IPS-15b (cell line): ENCODE results near the gene LMTK2.

Experiments
- H3K27me3 ChIP-seq: one replicate; pipeline ENCODE4 v1.6.1; 2013; ENCODE audit warnings: low read length; ENCODE audit not compliant: control insufficient read depth, insufficient read depth
- H3K36me3 ChIP-seq: one replicate; pipeline ENCODE4 v1.6.1; 2013; ENCODE audit warnings: low read length; ENCODE audit not compliant: control insufficient read depth, insufficient read depth
- H3K4me1 ChIP-seq: one replicate; pipeline ENCODE4 v1.6.1; 2013; ENCODE audit warnings: mild to moderate bottlenecking, low read length; ENCODE audit not compliant: control insufficient read depth, insufficient read depth
- H3K4me3 ChIP-seq: one replicate; pipeline ENCODE4 v1.5.1; 2013; ENCODE audit warnings: low read depth, low read length
- H3K9ac ChIP-seq: one replicate; pipeline ENCODE4 v1.6.1; 2013; ENCODE audit warnings: low read depth, mild to moderate bottlenecking, low read length
- H3K9me3 ChIP-seq: one replicate; pipeline ENCODE4 v1.6.1; 2013; ENCODE audit warnings: mild to moderate bottlenecking, low read length; ENCODE audit not compliant: control insufficient read depth, insufficient read depth

The LMTK2 gene

GRCh38 chr7:98106647-98107312, at the start of gene LMTK2:
Gene LMTK2, plus strand, starts transcription at chr7:98106862. Its CDS starts 316 bp downstream, at chr7:98107178.
- Histone ChIP-seq H3K9me3 (no peaks in the 10 kb centered on the region), H3K27me3 (no peaks in the 10 kb centered on the region), H3K9ac (peak within 1 kb of the TSS; percentile 47), H3K4me1 (peaks cover 9% of the 10 kb centered on the region), H3K4me3 (peak within 1 kb of the TSS; percentile 76), H3K36me3 (peaks cover 2% of the 10 kb centered on the region)

GRCh38 chr7:98057157-98057556, 49.5 kb upstream of the LMTK2 start:
- H3K9ac ChIP-seq: no peak overlapping the region
- no peaks in the 10 kb centered on the region for H3K36me3 ChIP-seq
- H3K9me3 ChIP-seq: no peaks in the 10 kb centered on the region
- H3K27me3 ChIP-seq: no peaks in the 10 kb centered on the region
- no peaks in the 10 kb centered on the region for H3K4me1 ChIP-seq
- no peak overlapping the region for H3K4me3 ChIP-seq

DNA sequence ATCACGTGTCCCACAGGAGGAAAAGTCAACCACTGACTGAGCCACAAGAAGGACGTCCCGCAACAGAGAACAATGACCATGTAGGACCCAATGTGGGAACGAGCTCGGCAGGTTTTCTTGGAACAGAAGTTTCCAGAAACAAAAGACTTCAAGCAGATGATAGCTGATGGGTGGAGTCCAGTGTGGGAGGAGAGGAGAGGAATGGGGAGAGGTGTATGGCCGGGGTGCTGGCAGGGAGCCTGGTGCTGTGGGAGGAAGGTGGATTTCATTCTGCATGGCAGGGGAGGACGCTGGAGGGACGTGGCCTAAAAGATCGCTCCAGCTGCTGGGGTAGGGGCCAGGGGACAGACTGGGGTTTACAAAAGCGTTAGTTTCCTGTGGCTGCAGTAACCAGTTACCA, 48.5 kb upstream of the LMTK2 start:
- no peaks in the 10 kb centered on the region for H3K9me3 ChIP-seq
- H3K4me3 ChIP-seq: no peak overlapping the region
- H3K9ac ChIP-seq: no peak overlapping the region
- no peaks in the 10 kb centered on the region for H3K36me3 ChIP-seq
- no peaks in the 10 kb centered on the region for H3K4me1 ChIP-seq
- no peaks in the 10 kb centered on the region for H3K27me3 ChIP-seq

- Histone ChIP-seq H3K9me3 (no peaks in the 10 kb centered on the region), H3K4me3 (no peak overlapping the region), H3K36me3 (no peaks in the 10 kb centered on the region), H3K4me1 (no peaks in the 10 kb centered on the region), H3K27me3 (no peaks in the 10 kb centered on the region), H3K9ac (no peak overlapping the region)
These were observed 42.4 kb upstream of the LMTK2 start for GRCh38 chr7:98064233-98064632.

DNA sequence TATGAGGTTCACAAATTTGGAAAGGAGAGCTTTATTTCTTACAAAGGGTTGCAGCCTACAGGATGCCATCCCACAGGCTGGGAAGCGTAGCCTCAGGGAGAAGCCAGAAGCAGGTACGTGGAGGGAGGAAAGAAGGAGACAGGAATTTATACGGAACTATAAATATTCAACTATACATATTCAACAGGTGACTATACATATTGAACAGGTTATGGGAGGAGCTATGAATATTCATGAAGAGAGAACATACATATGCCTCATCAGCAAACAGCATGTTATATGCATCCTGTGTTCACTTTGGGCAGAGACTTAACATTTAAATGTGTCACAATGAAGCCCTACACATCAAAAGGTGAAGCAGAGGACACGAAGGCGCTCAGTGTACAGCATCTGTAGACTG, 40.5 kb upstream of the LMTK2 start:
- no peaks in the 10 kb centered on the region for H3K4me1 ChIP-seq
- H3K9ac ChIP-seq: no peak overlapping the region
- no peaks in the 10 kb centered on the region for H3K27me3 ChIP-seq
- H3K4me3 ChIP-seq: no peak overlapping the region
- no peaks in the 10 kb centered on the region for H3K36me3 ChIP-seq
- no peaks in the 10 kb centered on the region for H3K9me3 ChIP-seq

- Histone ChIP-seq H3K36me3 (no peaks in the 10 kb centered on the region), H3K4me1 (no peaks in the 10 kb centered on the region), H3K9ac (no peak overlapping the region), H3K9me3 (no peaks in the 10 kb centered on the region), H3K4me3 (no peak overlapping the region), H3K27me3 (no peaks in the 10 kb centered on the region)
These were observed 39.6 kb upstream of the LMTK2 start for GRCh38 chr7:98066934-98067507.

DNA sequence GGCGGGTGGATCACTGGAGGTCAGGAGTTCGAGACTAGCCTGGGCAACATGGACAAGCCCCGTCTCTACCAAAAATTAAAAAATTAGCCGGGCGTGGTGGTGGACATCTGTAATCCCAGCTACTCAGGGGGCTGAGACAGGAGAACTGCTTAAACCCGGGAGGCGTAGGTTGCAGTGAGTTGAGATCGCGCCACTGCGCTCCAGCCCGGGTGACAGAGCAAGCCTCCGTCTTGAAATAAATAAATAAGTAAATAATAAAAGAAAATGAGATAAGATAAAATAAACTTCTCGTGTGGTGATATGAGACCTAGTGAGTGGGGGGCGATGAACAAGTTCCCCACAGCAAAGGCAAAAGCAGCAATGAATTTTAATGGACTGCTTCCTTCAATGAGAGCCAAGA, 33.6 kb upstream of the LMTK2 start:
- Histone ChIP-seq H3K4me3 (no peak overlapping the region), H3K36me3 (no peaks in the 10 kb centered on the region), H3K4me1 (no peaks in the 10 kb centered on the region), H3K9ac (no peak overlapping the region), H3K9me3 (no peaks in the 10 kb centered on the region), H3K27me3 (no peaks in the 10 kb centered on the region)

- Histone ChIP-seq H3K9ac (no peak overlapping the region), H3K4me1 (no peaks in the 10 kb centered on the region), H3K4me3 (no peak overlapping the region), H3K9me3 (no peaks in the 10 kb centered on the region), H3K27me3 (no peaks in the 10 kb centered on the region), H3K36me3 (no peaks in the 10 kb centered on the region)
These were observed 30.9 kb upstream of the LMTK2 start for GRCh38 chr7:98075801-98076200.

- H3K9ac ChIP-seq: no peak overlapping the region
- no peaks in the 10 kb centered on the region for H3K36me3 ChIP-seq
- no peaks in the 10 kb centered on the region for H3K27me3 ChIP-seq
- no peak overlapping the region for H3K4me3 ChIP-seq
- no peaks in the 10 kb centered on the region for H3K9me3 ChIP-seq
- no peaks in the 10 kb centered on the region for H3K4me1 ChIP-seq
These were observed 28.9 kb upstream of the LMTK2 start for GRCh38 chr7:98077762-98078161.

GRCh38 chr7:98078197-98078870, 28.3 kb upstream of the LMTK2 start:
- Histone ChIP-seq H3K36me3 (no peaks in the 10 kb centered on the region), H3K9ac (no peak overlapping the region), H3K4me1 (no peaks in the 10 kb centered on the region), H3K9me3 (no peaks in the 10 kb centered on the region), H3K4me3 (no peak overlapping the region), H3K27me3 (no peaks in the 10 kb centered on the region)

DNA sequence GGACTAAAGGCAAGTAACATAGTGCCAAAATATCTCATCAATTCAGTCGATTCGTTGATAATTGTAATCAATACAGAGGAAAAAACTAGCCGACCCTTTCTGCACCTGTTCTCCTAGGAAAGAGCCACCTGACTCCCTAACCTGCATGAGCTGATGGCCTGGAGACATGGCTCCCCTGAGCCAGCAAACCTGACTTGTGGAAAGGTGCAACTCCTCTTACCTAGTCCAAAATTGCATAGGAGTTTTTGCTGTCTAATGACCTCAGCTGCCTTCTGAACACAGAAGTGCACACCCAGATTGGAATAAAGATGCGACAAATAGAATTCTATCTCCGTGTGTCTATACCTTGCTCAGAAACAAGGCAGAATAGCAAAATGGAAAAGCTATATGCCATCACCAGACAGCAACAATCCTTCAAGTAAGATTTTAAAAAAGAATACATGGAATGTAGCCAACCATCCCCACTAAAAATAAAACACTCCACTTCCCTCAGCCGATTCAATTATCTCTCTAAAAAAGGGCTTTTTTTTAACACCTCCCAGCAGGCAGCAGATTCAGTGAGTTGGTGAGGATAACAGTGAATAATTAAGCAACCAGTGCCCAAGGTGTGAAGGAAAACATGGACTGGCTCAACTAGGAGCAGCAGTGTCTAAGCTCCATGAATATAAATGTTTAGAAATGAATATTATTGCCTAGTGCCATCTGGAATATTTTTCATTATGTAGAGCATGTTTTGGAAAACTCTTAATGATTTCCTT, 26.6 kb upstream of the LMTK2 start:
- Histone ChIP-seq H3K36me3 (no peaks in the 10 kb centered on the region), H3K4me1 (no peaks in the 10 kb centered on the region), H3K9me3 (no peaks in the 10 kb centered on the region), H3K4me3 (no peak overlapping the region), H3K27me3 (no peaks in the 10 kb centered on the region), H3K9ac (no peak overlapping the region)
